Measurements from ENCODE around the gene DHPS.
"Not testable (repeated sequence)": the region's sequence is repeated elsewhere in the genome, so short reads cannot be mapped to it uniquely, and the experiment has no call there.

DHPS gene

GRCh38 chr19:12681074-12681987 is at the start of gene DHPS:
Gene DHPS, minus strand, starts transcription at chr19:12681880. Its CDS starts 114 bp downstream, at chr19:12681766.
- TF ChIP-seq, protein P1, sequence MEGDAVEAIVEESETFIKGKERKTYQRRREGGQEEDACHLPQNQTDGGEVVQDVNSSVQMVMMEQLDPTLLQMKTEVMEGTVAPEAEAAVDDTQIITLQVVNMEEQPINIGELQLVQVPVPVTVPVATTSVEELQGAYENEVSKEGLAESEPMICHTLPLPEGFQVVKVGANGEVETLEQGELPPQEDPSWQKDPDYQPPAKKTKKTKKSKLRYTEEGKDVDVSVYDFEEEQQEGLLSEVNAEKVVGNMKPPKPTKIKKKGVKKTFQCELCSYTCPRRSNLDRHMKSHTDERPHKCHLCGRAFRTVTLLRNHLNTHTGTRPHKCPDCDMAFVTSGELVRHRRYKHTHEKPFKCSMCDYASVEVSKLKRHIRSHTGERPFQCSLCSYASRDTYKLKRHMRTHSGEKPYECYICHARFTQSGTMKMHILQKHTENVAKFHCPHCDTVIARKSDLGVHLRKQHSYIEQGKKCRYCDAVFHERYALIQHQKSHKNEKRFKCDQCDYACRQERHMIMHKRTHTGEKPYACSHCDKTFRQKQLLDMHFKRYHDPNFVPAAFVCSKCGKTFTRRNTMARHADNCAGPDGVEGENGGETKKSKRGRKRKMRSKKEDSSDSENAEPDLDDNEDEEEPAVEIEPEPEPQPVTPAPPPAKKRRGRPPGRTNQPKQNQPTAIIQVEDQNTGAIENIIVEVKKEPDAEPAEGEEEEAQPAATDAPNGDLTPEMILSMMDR (IDR thresholded peaks at IDR 0.05; ENCODE audit: low read depth, low read length): no peak
- peak; percentile 95 for DNase-seq (ENCODE audit: extremely low read depth, low read depth)

DNA sequence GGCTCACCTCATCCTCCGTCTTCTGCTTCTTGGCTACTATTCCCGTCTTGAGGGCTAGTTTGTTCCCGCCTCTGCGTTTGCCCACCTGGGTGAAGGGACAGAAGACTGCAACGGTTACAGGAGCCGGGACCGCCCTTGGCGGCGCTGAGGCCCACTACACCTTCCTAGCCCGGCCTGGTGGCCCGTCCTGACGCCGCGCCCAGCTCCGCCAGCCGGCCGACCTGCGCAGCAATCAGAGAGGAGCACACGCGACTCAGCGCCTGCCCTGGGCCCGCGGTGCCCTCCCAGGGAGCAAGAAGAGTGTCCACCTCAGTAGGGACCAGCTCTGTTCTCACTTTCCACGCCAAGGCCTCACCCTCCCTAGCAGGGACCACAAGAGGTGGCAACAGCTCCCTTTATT is 49.7 kb upstream of the DHPS start:
- TF ChIP-seq, protein P1 (IDR thresholded peaks at IDR 0.05; ENCODE audit: low read depth, low read length): no peak
- no peak for DNase-seq (ENCODE audit: extremely low read depth, low read depth)

DNA sequence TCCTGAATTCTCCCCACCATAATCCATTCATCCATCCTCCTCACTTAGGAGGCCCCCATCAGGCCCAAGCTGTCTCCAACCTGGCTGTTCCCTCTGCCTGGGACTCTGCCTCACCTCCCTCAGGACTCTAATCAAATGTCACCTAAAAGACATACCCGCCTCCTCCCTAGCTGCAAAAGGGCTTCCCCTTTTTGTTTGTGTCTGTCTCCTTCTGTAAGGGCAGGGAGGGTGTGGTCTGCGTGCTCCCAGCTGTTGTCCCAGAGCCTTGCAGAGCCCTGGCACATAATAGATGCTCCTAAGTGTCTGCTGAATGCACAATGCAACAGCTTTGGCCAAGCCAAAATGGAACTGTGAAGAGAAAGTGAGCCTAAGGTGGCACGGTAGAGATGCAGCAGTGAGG is 48.4 kb upstream of the DHPS start:
- TF ChIP-seq, protein P1 (IDR thresholded peaks at IDR 0.05; ENCODE audit: low read depth, low read length): no peak
- DNase-seq (ENCODE audit: extremely low read depth, low read depth): no peak

GRCh38 chr19:12727745-12728433 is 46.2 kb upstream of the DHPS start:
- DNase-seq (ENCODE audit: extremely low read depth, low read depth): no peak
- TF ChIP-seq, protein P1 (IDR thresholded peaks at IDR 0.05; ENCODE audit: low read depth, low read length): no peak

DNA sequence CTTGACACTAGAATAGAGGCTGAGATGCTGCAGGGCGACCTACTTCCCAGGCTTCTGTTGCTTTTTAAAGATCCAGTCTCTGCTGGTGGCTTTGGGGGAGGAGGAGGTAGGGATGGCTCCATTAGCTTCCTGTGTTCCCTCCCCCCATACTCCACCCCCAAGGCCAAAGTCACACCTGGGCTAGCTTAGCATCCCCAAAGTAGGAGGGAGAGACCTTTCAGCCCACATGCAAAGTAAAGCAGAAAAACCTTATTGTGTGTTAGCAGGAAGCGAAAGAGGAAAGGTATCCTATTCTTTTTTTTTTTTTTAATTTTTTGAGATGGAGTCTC is 45.3 kb upstream of the DHPS start:
- TF ChIP-seq, protein P1 (IDR thresholded peaks at IDR 0.05; ENCODE audit: low read depth, low read length): no peak
- no peak for DNase-seq (ENCODE audit: extremely low read depth, low read depth)

- DNase-seq (ENCODE audit: extremely low read depth, low read depth): not testable (repeated sequence)
These were observed 43.9 kb upstream of the DHPS start for GRCh38 chr19:12725612-12726011.

GRCh38 chr19:12723641-12724426 is 42.2 kb upstream of the DHPS start, which contains the start of gene TNPO2:
Gene TNPO2, minus strand, starts transcription at chr19:12723932. Its CDS starts 2,955 bp downstream, at chr19:12720977.
- no peak for DNase-seq (ENCODE audit: extremely low read depth, low read depth)
- TF ChIP-seq, protein P1 (IDR thresholded peaks at IDR 0.05; ENCODE audit: low read depth, low read length): no peak

Measured in AG09319 (cell line).